ENCODE data around the gene AKAP5. TPM values are rescaled to one million over a fixed set of nuclear protein-coding genes. Genes with fewer than 3 reads are reported as not detected.

AKAP5 gene
- total RNA-seq, 1 experiment from 2014 or later, result 3.0 TPM

DNA sequence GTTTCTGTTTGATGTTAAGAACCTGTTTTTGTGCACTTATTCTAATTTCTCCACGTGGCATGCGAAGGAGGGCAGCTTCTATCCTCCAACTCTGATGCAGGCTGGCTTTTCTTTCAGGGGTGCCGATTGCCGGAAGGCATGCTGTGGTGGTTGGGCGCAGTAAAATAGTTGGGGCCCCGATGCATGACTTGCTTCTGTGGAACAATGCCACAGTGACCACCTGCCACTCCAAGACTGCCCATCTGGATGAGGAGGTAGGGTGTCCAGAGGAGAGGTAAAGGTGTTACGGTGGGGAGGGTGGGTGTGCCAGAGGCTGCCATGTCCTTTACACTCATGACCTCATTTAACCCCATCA, 47.6 kb upstream of the AKAP5 start (continued):
- TF ChIP-seq ELF4 (CRISPR knock-in tag; IDR thresholded peaks at IDR 0.05; ENCODE audit: low read depth), result no peak
- TF ChIP-seq GTF2I (CRISPR knock-in tag; conservative IDR thresholded peaks at IDR 0.05), result no peak
- no peak for TF ChIP-seq ZNF532 (CRISPR knock-in tag; IDR thresholded peaks at IDR 0.05; ENCODE audit: borderline replicate concordance)
- no peak for TF ChIP-seq IRF2 (CRISPR knock-in tag; IDR thresholded peaks at IDR 0.05; ENCODE audit: borderline replicate concordance, low read depth)
- no peak for TF ChIP-seq NFATC4 (CRISPR knock-in tag; IDR thresholded peaks at IDR 0.05)

- CTCF ChIA-PET, result interaction anchor here (1.7 kb wide), 1 partner anchor 11 kb away, joined by 7 read pairs; no protein-coding TSS in a partner anchor
- POLR2A ChIA-PET, result no interaction called here
These were observed 46.3 kb upstream of the AKAP5 start for GRCh38 chr14:64419003-64419402.

GRCh38 chr14:64421166-64421565, 44.1 kb upstream of the AKAP5 start:
- CTCF ChIA-PET, result interaction anchor here (0.6 to 2.3 kb wide), 3 partner anchors 9 to 79 kb away, joined by 3 to 17 read pairs (median 3); no protein-coding TSS in a partner anchor
- no peaks in the 10 kb centered on the region for H3K4me1 Mint-ChIP-seq
- ATAC-seq, result no peak
- H3K27ac Mint-ChIP-seq, result no peak overlapping the region
- POLR2A ChIA-PET, result interaction anchor here (0.6 kb wide), 1 partner anchor 40 kb away, joined by 10 read pairs; no protein-coding TSS in a partner anchor
- H3K36me3 Mint-ChIP-seq, result peaks cover 87% of the 10 kb centered on the region
- no peak overlapping the region for H3K4me3 Mint-ChIP-seq
- H3K27me3 Mint-ChIP-seq (ENCODE audit: low read depth), result no peaks in the 10 kb centered on the region
- no peak for DNase-seq (ENCODE audit: low spot score)
- no peaks in the 10 kb centered on the region for H3K9me3 Mint-ChIP-seq
- TF ChIP-seq, protein P1, sequence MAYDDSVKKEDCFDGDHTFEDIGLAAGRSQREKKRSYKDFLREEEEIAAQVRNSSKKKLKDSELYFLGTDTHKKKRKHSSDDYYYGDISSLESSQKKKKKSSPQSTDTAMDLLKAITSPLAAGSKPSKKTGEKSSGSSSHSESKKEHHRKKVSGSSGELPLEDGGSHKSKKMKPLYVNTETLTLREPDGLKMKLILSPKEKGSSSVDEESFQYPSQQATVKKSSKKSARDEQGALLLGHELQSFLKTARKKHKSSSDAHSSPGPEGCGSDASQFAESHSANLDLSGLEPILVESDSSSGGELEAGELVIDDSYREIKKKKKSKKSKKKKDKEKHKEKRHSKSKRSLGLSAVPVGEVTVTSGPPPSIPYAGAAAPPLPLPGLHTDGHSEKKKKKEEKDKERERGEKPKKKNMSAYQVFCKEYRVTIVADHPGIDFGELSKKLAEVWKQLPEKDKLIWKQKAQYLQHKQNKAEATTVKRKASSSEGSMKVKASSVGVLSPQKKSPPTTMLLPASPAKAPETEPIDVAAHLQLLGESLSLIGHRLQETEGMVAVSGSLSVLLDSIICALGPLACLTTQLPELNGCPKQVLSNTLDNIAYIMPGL (CRISPR knock-in tag; IDR thresholded peaks at IDR 0.05), result no peak
- TF ChIP-seq RORB (CRISPR knock-in tag; IDR thresholded peaks at IDR 0.05) (no peak), NFE2L1 (CRISPR knock-in tag; IDR thresholded peaks at IDR 0.05) (no peak), ZNF416 (CRISPR knock-in tag; IDR thresholded peaks at IDR 0.05) (no peak), TEAD4 (CRISPR knock-in tag; IDR thresholded peaks at IDR 0.05) (no peak), NFATC4 (CRISPR knock-in tag; IDR thresholded peaks at IDR 0.05) (no peak), ZBTB43 (CRISPR knock-in tag; IDR thresholded peaks at IDR 0.05) (no peak), IRF1 (CRISPR knock-in tag; IDR thresholded peaks at IDR 0.05) (no peak)
- TF ChIP-seq, protein P2, sequence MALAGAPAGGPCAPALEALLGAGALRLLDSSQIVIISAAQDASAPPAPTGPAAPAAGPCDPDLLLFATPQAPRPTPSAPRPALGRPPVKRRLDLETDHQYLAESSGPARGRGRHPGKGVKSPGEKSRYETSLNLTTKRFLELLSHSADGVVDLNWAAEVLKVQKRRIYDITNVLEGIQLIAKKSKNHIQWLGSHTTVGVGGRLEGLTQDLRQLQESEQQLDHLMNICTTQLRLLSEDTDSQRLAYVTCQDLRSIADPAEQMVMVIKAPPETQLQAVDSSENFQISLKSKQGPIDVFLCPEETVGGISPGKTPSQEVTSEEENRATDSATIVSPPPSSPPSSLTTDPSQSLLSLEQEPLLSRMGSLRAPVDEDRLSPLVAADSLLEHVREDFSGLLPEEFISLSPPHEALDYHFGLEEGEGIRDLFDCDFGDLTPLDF (CRISPR knock-in tag; IDR thresholded peaks at IDR 0.05), result no peak
- TF ChIP-seq, protein P3, sequence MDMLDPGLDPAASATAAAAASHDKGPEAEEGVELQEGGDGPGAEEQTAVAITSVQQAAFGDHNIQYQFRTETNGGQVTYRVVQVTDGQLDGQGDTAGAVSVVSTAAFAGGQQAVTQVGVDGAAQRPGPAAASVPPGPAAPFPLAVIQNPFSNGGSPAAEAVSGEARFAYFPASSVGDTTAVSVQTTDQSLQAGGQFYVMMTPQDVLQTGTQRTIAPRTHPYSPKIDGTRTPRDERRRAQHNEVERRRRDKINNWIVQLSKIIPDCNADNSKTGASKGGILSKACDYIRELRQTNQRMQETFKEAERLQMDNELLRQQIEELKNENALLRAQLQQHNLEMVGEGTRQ (CRISPR knock-in tag; IDR thresholded peaks at IDR 0.05), result no peak
- TF ChIP-seq, protein P4, sequence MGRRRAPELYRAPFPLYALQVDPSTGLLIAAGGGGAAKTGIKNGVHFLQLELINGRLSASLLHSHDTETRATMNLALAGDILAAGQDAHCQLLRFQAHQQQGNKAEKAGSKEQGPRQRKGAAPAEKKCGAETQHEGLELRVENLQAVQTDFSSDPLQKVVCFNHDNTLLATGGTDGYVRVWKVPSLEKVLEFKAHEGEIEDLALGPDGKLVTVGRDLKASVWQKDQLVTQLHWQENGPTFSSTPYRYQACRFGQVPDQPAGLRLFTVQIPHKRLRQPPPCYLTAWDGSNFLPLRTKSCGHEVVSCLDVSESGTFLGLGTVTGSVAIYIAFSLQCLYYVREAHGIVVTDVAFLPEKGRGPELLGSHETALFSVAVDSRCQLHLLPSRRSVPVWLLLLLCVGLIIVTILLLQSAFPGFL (CRISPR knock-in tag; IDR thresholded peaks at IDR 0.05; ENCODE audit: borderline replicate concordance), result no peak

More at GRCh38 chr14:64419003-64419402, 46.3 kb upstream of the AKAP5 start:
- no peak overlapping the region for H3K4me3 Mint-ChIP-seq
- H3K36me3 Mint-ChIP-seq, result peaks cover 78% of the 10 kb centered on the region
- peak overlapping the region; percentile 53; the same call in 1 of the 2 replicates for H3K27ac Mint-ChIP-seq
- no peaks in the 10 kb centered on the region for H3K4me1 Mint-ChIP-seq
- DNase-seq (ENCODE audit: low spot score) (no peak), ATAC-seq (no peak)
- H3K27me3 Mint-ChIP-seq (ENCODE audit: low read depth), result no peaks in the 10 kb centered on the region
- no peaks in the 10 kb centered on the region for H3K9me3 Mint-ChIP-seq
- TF ChIP-seq ZNF121 (CRISPR knock-in tag; IDR thresholded peaks at IDR 0.05), result peak; percentile 49; the same call in 1 of the 2 replicates
- TF ChIP-seq, protein P5, sequence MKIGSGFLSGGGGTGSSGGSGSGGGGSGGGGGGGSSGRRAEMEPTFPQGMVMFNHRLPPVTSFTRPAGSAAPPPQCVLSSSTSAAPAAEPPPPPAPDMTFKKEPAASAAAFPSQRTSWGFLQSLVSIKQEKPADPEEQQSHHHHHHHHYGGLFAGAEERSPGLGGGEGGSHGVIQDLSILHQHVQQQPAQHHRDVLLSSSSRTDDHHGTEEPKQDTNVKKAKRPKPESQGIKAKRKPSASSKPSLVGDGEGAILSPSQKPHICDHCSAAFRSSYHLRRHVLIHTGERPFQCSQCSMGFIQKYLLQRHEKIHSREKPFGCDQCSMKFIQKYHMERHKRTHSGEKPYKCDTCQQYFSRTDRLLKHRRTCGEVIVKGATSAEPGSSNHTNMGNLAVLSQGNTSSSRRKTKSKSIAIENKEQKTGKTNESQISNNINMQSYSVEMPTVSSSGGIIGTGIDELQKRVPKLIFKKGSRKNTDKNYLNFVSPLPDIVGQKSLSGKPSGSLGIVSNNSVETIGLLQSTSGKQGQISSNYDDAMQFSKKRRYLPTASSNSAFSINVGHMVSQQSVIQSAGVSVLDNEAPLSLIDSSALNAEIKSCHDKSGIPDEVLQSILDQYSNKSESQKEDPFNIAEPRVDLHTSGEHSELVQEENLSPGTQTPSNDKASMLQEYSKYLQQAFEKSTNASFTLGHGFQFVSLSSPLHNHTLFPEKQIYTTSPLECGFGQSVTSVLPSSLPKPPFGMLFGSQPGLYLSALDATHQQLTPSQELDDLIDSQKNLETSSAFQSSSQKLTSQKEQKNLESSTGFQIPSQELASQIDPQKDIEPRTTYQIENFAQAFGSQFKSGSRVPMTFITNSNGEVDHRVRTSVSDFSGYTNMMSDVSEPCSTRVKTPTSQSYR (CRISPR knock-in tag; IDR thresholded peaks at IDR 0.05), result no peak
